Large intestine (tissue), 3 donors: ENCODE data around the gene AMELX. TPM values are rescaled to one million over a fixed set of nuclear protein-coding genes. Genes with fewer than 3 reads are reported as not detected.

ENCODE experiments used
- DNase-seq, 2 donors: peaks; one replicate each; pipeline versions ENCODE4 v3.0.0 to v3.0.0-alpha.2; 2013
- H3K27ac ChIP-seq: one replicate; pipeline ENCODE4 v1.5.1; 2013; ENCODE audit warnings: low read length
- H3K27me3 ChIP-seq: 2 replicates; pipeline ENCODE4 v1.6.1; 2013; ENCODE audit warnings: low read length; ENCODE audit not compliant: control insufficient read depth, insufficient read depth
- H3K36me3 ChIP-seq: 2 replicates; pipeline ENCODE4 v1.6.1; 2013; ENCODE audit warnings: low read length; ENCODE audit not compliant: control insufficient read depth, insufficient read depth
- H3K4me1 ChIP-seq: one replicate; pipeline ENCODE4 v1.6.1; 2013; ENCODE audit warnings: low read length; ENCODE audit not compliant: control insufficient read depth, insufficient read depth
- H3K4me3 ChIP-seq: one replicate; pipeline ENCODE4 v1.5.1; 2013; ENCODE audit warnings: low read length
- H3K9me3 ChIP-seq: one replicate; pipeline ENCODE4 v1.6.1; 2013; ENCODE audit warnings: mild to moderate bottlenecking, low read depth, low read length, moderate library complexity; ENCODE audit not compliant: control insufficient read depth
- WGBS: methylation state at CpG from one replicate; pipeline ENCODE4 v1.1.5; 2013; ENCODE audit warnings: low lambda C conversion rate; ENCODE audit not compliant: insufficient coverage; 5-methylcytosine and 5-hydroxymethylcytosine counted together
- polyA plus RNA-seq: library from polyadenylated mRNA; unstranded; fragments of 120-200 nt; gene quantifications from one replicate; pipeline ENCODE4 v1.2.1, GENCODE V29; 2013

The AMELX gene
- polyA plus RNA-seq, 1 donor, result not detected

GRCh38 chrX:11269006-11269405 lies 24.2 kb upstream of the AMELX start:
- no peaks in the 10 kb centered on the region for H3K27me3 ChIP-seq
- H3K4me1 ChIP-seq, result no peaks in the 10 kb centered on the region
- no CpG with 5 or more reads among the region's 3 CpGs for WGBS
- no peaks in the 10 kb centered on the region for H3K36me3 ChIP-seq
- no peak for DNase-seq
- H3K27ac ChIP-seq, result no peak overlapping the region
- H3K9me3 ChIP-seq, result no peaks in the 10 kb centered on the region
- no peak overlapping the region for H3K4me3 ChIP-seq

GRCh38 chrX:11269996-11270395 lies 23.2 kb upstream of the AMELX start:
- no peak for DNase-seq
- WGBS, result no CpG with 5 or more reads among the region's 3 CpGs
- no peaks in the 10 kb centered on the region for H3K27me3 ChIP-seq
- no peaks in the 10 kb centered on the region for H3K36me3 ChIP-seq
- H3K27ac ChIP-seq, result no peak overlapping the region
- no peaks in the 10 kb centered on the region for H3K4me1 ChIP-seq
- no peaks in the 10 kb centered on the region for H3K9me3 ChIP-seq
- H3K4me3 ChIP-seq, result no peak overlapping the region

- Histone ChIP-seq H3K36me3 (no peaks in the 10 kb centered on the region), H3K4me1 (no peaks in the 10 kb centered on the region), H3K27me3 (no peaks in the 10 kb centered on the region), H3K4me3 (no peak overlapping the region), H3K9me3 (no peaks in the 10 kb centered on the region), H3K27ac (no peak overlapping the region)
- DNase-seq, result no peak
- WGBS, result no CpG with 5 or more reads among the region's 2 CpGs
Measured at GRCh38 chrX:11272290-11272689, 20.9 kb upstream of the AMELX start.

GRCh38 chrX:11272863-11273262 lies 20.4 kb upstream of the AMELX start:
- no peak overlapping the region for H3K4me3 ChIP-seq
- DNase-seq, result no peak
- no CpG with 5 or more reads among the region's 5 CpGs for WGBS
- H3K27ac ChIP-seq, result no peak overlapping the region
- H3K4me1 ChIP-seq, result no peaks in the 10 kb centered on the region
- H3K27me3 ChIP-seq, result no peaks in the 10 kb centered on the region
- H3K9me3 ChIP-seq, result no peaks in the 10 kb centered on the region
- H3K36me3 ChIP-seq, result no peaks in the 10 kb centered on the region

GRCh38 chrX:11273544-11273943 lies 19.7 kb upstream of the AMELX start:
- Histone ChIP-seq H3K4me1 (no peaks in the 10 kb centered on the region), H3K36me3 (no peaks in the 10 kb centered on the region), H3K27me3 (no peaks in the 10 kb centered on the region), H3K27ac (no peak overlapping the region), H3K4me3 (no peak overlapping the region), H3K9me3 (no peaks in the 10 kb centered on the region)
- no CpG with 5 or more reads among the region's 1 CpG for WGBS
- DNase-seq, result no peak

GRCh38 chrX:11282043-11282442 lies 11.2 kb upstream of the AMELX start:
- Histone ChIP-seq H3K36me3 (no peaks in the 10 kb centered on the region), H3K4me3 (no peak overlapping the region), H3K4me1 (no peaks in the 10 kb centered on the region), H3K9me3 (no peaks in the 10 kb centered on the region), H3K27ac (no peak overlapping the region), H3K27me3 (no peaks in the 10 kb centered on the region)
- no CpG with 5 or more reads among the region's 2 CpGs for WGBS
- DNase-seq, result no peak

GRCh38 chrX:11285651-11286050 lies 7.6 kb upstream of the AMELX start:
- no peaks in the 10 kb centered on the region for H3K4me1 ChIP-seq
- no peaks in the 10 kb centered on the region for H3K36me3 ChIP-seq
- DNase-seq, result no peak
- H3K9me3 ChIP-seq, result no peaks in the 10 kb centered on the region
- H3K4me3 ChIP-seq, result no peak overlapping the region
- no CpG with 5 or more reads among the region's 3 CpGs for WGBS
- H3K27ac ChIP-seq, result no peak overlapping the region
- no peaks in the 10 kb centered on the region for H3K27me3 ChIP-seq

GRCh38 chrX:11287505-11287904 lies 5.7 kb upstream of the AMELX start:
- H3K27me3 ChIP-seq, result no peaks in the 10 kb centered on the region
- no peaks in the 10 kb centered on the region for H3K36me3 ChIP-seq
- no peak overlapping the region for H3K27ac ChIP-seq
- no peak overlapping the region for H3K4me3 ChIP-seq
- no peaks in the 10 kb centered on the region for H3K4me1 ChIP-seq
- no peak for DNase-seq
- no peaks in the 10 kb centered on the region for H3K9me3 ChIP-seq
- WGBS, result no CpG with 5 or more reads among the region's 1 CpG

GRCh38 chrX:11290416-11291102 lies 2.7 kb upstream of the AMELX start:
- Histone ChIP-seq H3K36me3 (no peaks in the 10 kb centered on the region), H3K4me1 (no peaks in the 10 kb centered on the region), H3K9me3 (no peaks in the 10 kb centered on the region), H3K27ac (no peak overlapping the region), H3K27me3 (no peaks in the 10 kb centered on the region), H3K4me3 (no peak overlapping the region)
- WGBS, result 100% methylated on average over 1 of the region's 8 CpGs
- no peak for DNase-seq

- DNase-seq, result no peak
- Histone ChIP-seq H3K9me3 (no peaks in the 10 kb centered on the region), H3K4me3 (no peak overlapping the region), H3K36me3 (no peaks in the 10 kb centered on the region), H3K27me3 (no peaks in the 10 kb centered on the region), H3K4me1 (no peaks in the 10 kb centered on the region), H3K27ac (no peak overlapping the region)
- WGBS, result 7% methylated on average over 2 of the region's 5 CpGs
Measured at GRCh38 chrX:11296051-11296450, 2.8 kb downstream of the AMELX start.

- Histone ChIP-seq H3K36me3 (no peaks in the 10 kb centered on the region), H3K9me3 (no peaks in the 10 kb centered on the region), H3K27ac (no peak overlapping the region), H3K4me1 (no peaks in the 10 kb centered on the region), H3K4me3 (no peak overlapping the region), H3K27me3 (no peaks in the 10 kb centered on the region)
- WGBS, result no CpG with 5 or more reads among the region's 9 CpGs
- DNase-seq, result no peak
Measured at GRCh38 chrX:11298600-11298999, 5.4 kb downstream of the AMELX start.
